SK-N-MC (cell line): ENCODE data around the gene ASTL.

Source experiments
- EZH2 ChIP-seq: fragments of 200-600 bp; sonication (generic); IDR thresholded peaks from one replicate; pipeline ENCODE4 v1.6.1; 2017; ENCODE audit warnings: antibody characterized with exemption
- FOXP2 ChIP-seq: optimal IDR thresholded peaks from 2 replicates; pipeline ENCODE3; 2011; ENCODE audit warnings: mild to moderate bottlenecking, moderate library complexity; ENCODE audit not compliant: insufficient read depth; ENCODE audit errors: extremely low read length, control extremely low read depth
- POLR2AphosphoS5 ChIP-seq: IDR thresholded peaks from 2 replicates; pipeline ENCODE4 v1.6.1; 2012; ENCODE audit warnings: mild to moderate bottlenecking, low read depth, low read length, borderline replicate concordance

DNA sequence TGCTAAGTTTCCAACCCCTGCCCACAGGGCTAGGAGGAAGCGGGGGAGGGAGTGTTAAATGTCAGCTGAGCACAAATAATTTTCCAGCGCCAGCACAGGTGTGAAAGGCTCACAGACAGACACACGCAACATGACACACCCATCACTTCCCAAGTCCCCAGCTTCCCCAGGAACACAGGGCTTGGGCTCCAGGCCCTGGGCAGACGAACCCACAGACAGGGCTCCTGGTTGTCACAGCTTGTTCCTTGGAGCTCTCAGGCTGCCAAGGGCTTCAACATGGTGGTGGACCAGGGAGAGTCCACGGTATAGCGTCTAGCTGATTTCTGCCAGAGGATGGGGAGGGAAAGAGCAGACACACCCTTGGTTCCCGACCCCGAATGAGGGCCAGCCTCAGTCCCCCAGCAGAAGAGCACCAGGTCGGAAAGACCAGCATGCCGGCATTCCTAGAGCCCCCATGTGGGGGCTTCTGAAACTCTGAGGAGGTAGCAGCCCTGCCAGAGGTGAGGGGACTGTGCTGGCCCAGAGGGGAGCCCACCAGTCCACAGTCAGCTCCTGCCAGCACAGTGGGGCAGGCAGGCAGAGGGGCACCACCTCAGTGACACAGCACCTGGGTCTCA is 5.0 kb upstream of the ASTL start:
- TF ChIP-seq POLR2AphosphoS5: no peak
- no peak for TF ChIP-seq EZH2
- TF ChIP-seq FOXP2: no peak
